HL-60/S4 treated with phorbol 12-myristate 13-acetate at 8.2 ng/mL for 4 days and 3 days (cell line): ENCODE results near the gene MRPS6.

Experiments
- in situ Hi-C: fragments of 300-500 bp; cut with MboI; formaldehyde crosslinking; loops from 2 replicates; pipeline ENCODE4 v1.15.0; 2022; ENCODE audit warnings: low sequenced_read_pairs

MRPS6 gene

GRCh38 chr21:34177919-34178567, 104.7 kb downstream of the MRPS6 start:
- in situ Hi-C loops, result no loop called here

DNA sequence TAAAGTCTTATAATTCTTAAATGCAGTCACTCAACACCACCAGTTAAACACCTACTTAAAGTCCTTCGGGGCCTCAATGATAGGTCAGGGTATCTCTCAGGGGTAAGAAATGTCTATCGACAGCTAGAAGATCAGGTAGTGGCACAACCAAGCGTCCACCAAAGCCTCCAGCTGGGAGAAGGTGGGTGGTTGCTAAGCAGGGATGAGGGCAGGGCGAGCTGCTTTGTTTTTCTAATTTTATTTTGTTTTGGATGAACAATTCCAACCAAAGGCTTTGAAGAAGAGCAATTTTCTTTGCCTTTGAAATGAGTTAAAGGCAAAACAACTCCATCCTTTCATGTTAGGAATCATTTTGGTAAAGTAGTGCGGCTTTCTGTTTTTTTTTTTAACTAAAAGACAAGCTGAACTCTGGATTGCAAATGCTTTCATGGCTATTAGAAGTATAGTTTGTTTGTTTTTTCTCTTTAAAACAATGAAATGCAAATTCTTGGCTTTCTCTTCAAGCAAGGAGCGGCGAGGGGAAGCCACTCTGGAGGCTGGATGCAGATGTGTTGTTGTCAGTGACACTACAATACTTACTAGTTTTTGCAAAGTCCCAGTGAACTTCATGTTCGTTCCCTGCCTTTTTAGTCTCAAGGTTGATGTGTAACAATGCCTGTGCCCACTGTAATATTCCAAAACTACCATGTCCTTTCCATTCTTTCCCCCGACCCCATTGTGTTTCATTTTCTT, 106.0 kb downstream of the MRPS6 start:
- in situ Hi-C loops, result no loop called here

DNA sequence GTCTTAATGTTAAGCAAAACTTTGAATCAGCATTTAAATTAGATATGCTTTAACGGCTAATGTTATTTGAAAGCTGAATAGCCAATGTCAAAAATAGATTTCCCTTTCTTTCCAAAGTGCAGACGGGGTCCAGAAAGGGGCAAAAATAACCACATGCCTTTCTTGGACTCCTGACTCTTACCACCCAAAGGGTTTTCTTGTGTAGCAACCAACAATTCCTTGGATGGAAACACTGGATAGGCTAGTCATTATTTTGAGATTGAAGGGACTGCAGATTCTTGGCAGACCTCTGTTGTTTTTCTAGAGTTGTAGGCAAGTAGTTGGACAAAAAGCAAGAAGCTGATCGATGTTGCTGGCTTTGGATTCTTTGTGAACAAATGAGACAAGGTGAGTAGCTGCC, 107.0 kb downstream of the MRPS6 start:
- in situ Hi-C loops, result no loop called here

DNA sequence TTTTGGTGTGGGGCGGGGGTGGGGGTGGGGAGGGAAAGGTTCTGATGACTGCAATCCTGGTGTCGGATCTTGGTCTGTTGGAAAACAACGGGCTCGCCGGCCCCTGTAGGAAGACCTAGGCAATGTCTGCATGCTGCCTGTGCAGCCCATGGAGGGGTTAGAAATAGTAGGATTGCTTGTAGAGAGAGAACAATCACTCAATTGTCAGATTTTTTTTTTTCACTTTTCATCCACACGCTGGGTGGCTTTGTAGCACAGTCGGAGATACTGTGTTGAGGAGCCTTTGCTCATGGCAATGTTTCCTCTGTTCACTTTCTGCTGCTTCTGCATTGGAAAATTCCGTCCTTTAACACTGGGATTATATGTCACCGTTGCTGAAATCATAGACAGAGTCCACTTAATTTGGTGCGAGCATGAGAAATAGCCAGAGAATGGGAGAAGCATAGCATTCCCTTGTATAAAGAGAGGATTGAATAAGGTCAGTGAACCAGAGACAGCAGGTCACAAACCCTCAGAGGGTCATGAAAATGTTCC, 107.5 kb downstream of the MRPS6 start:
- in situ Hi-C loops, result no loop called here

- in situ Hi-C loops, result no loop called here
Measured at GRCh38 chr21:34181431-34182039, 108.2 kb downstream of the MRPS6 start.

- in situ Hi-C loops, result no loop called here
Measured at GRCh38 chr21:34182436-34182835, 109.1 kb downstream of the MRPS6 start.

DNA sequence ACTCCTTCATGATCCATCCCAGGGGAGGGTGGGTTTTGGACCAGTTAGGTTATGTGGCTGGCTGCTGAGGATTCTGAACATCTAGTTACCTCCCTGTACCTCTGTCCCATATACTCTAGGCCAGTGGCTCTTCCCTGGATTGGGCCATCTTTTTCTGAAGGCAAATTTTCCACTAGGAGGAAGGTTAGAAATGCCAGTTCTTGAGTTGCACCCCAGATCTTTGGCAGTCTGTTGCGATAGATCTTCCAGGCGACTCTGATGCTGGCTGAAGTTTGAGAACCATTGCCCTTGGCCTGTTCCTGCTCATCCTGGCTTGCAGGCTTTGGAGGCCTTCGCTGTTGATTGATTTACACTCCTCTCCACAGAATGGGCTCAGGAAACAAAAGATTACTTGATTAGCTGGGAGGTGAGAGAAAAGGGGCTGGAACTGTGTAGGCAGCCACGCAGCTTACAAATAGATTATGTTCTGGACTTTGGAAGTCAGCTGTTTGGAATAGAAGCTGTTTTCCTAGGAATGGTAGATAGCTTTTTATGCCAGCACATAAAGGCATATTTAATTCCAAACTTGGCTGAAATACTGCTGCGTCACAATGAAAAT, 110.1 kb downstream of the MRPS6 start:
- in situ Hi-C loops, result no loop called here

GRCh38 chr21:34184232-34184631, 110.9 kb downstream of the MRPS6 start:
- in situ Hi-C loops, result no loop called here

GRCh38 chr21:34185026-34185750, 111.8 kb downstream of the MRPS6 start:
- in situ Hi-C loops, result no loop called here

- in situ Hi-C loops, result no loop called here
Measured at GRCh38 chr21:34186109-34186719, 112.8 kb downstream of the MRPS6 start.

DNA sequence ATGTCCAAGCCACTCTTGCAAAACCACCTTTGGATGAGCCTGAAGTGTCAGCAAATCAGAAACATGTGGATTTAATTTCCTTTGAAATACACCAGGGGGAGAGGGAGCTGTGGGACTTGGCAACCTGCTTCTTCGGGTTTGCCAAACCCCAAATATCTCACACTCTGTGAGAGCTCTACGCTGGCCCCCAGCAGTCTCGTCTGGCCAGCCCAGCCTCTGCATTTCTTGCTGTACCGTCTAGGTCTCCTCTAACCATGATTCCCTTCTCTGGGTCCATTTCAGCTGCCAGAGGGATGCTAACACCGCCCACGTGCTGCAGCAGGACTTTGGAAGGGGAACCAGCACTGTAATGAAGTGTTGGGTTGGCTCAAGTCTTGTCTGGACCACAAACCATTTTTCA, 114.6 kb downstream of the MRPS6 start:
- in situ Hi-C loops, result no loop called here

GRCh38 chr21:34189506-34189905, 116.1 kb downstream of the MRPS6 start:
- in situ Hi-C loops, result no loop called here

- in situ Hi-C loops, result no loop called here
Measured at GRCh38 chr21:34190576-34191321, 117.4 kb downstream of the MRPS6 start.

GRCh38 chr21:34191876-34192275, 118.5 kb downstream of the MRPS6 start:
- in situ Hi-C loops, result no loop called here
